ENCODE data around the gene ARL6IP5.

Gene ARL6IP5

GRCh38 chr3:69085833-69086722, 1.3 kb downstream of the ARL6IP5 start:
- peak; percentile 72 for DNase-seq (ENCODE audit: low spot score)

- DNase-seq (ENCODE audit: low spot score), result no peak
These were observed 2.5 kb downstream of the ARL6IP5 start for GRCh38 chr3:69087030-69087791.

GRCh38 chr3:69088063-69088462, 3.3 kb downstream of the ARL6IP5 start:
- no peak for DNase-seq (ENCODE audit: low spot score)

- DNase-seq (ENCODE audit: low spot score), result no peak
These were observed 5.3 kb downstream of the ARL6IP5 start for GRCh38 chr3:69090021-69090420.

- no peak for DNase-seq (ENCODE audit: low spot score)
These were observed 6.8 kb downstream of the ARL6IP5 start for GRCh38 chr3:69091389-69092029.

- no peak for DNase-seq (ENCODE audit: low spot score)
These were observed 7.3 kb downstream of the ARL6IP5 start for GRCh38 chr3:69092030-69092516.

GRCh38 chr3:69094467-69095205, 9.9 kb downstream of the ARL6IP5 start:
- DNase-seq (ENCODE audit: low spot score), result no peak

GRCh38 chr3:69095636-69096035, 10.9 kb downstream of the ARL6IP5 start:
- no peak for DNase-seq (ENCODE audit: low spot score)

GRCh38 chr3:69096299-69096698, 11.6 kb downstream of the ARL6IP5 start:
- DNase-seq (ENCODE audit: low spot score), result no peak

GRCh38 chr3:69097407-69098086, 12.8 kb downstream of the ARL6IP5 start:
- DNase-seq (ENCODE audit: low spot score), result no peak

- no peak for DNase-seq (ENCODE audit: low spot score)
These were observed 14.8 kb downstream of the ARL6IP5 start for GRCh38 chr3:69099576-69099975.

- no peak for DNase-seq (ENCODE audit: low spot score)
These were observed 17.6 kb downstream of the ARL6IP5 start for GRCh38 chr3:69102384-69102783.

GRCh38 chr3:69103123-69103522, 18.4 kb downstream of the ARL6IP5 start:
- no peak for DNase-seq (ENCODE audit: low spot score)

- no peak for DNase-seq (ENCODE audit: low spot score)
These were observed 19.8 kb downstream of the ARL6IP5 start for GRCh38 chr3:69104586-69104985.

GRCh38 chr3:69105320-69105719, 20.6 kb downstream of the ARL6IP5 start:
- no peak for DNase-seq (ENCODE audit: low spot score)

- DNase-seq (ENCODE audit: low spot score), result no peak
These were observed 23.1 kb downstream of the ARL6IP5 start for GRCh38 chr3:69107841-69108240.

- no peak for DNase-seq (ENCODE audit: low spot score)
These were observed 24.1 kb downstream of the ARL6IP5 start for GRCh38 chr3:69108811-69109210.

- DNase-seq (ENCODE audit: low spot score), result no peak
These were observed 26.3 kb downstream of the ARL6IP5 start for GRCh38 chr3:69110941-69111546.

- no peak for DNase-seq (ENCODE audit: low spot score)
These were observed 28.8 kb downstream of the ARL6IP5 start for GRCh38 chr3:69113536-69113935.

- no peak for DNase-seq (ENCODE audit: low spot score)
These were observed 31.0 kb downstream of the ARL6IP5 start for GRCh38 chr3:69115731-69116130.

- no peak for DNase-seq (ENCODE audit: low spot score)
These were observed 31.4 kb downstream of the ARL6IP5 start for GRCh38 chr3:69116162-69116561.
